Spleen (tissue), 11 donors: Measurements from ENCODE around the gene SPC24. TPM values are rescaled to one million over a fixed set of nuclear protein-coding genes. Genes with fewer than 3 reads are reported as not detected.

Source experiments
- DNase-seq: peaks from one replicate; pipeline ENCODE4 v3.0.0-alpha.2; 2020
- H3K27ac ChIP-seq, 8 donors: fragments of 200-600 bp; sonication (generic) in 7 of 8; 1 replicate in 4 of 8; 2 replicates in 4 of 8; pipeline versions ENCODE4 v1.5.0 to v1.8.0; 2016 to 2021; ENCODE audit warnings: inconsistent platforms in 4 of 8, mild to moderate bottlenecking in 4 of 8, moderate library complexity in 1 of 8
- H3K27me3 ChIP-seq, 7 donors: fragments of 200-600 bp; sonication (generic) in 6 of 7; replicated peaks in 1 of 7; 1 replicate in 4 of 7; 2 replicates in 3 of 7; pipeline versions ENCODE4 v1.5.0 to v1.8.0; 2016 to 2021; ENCODE audit warnings: inconsistent platforms in 3 of 7, mild to moderate bottlenecking in 1 of 7
- H3K36me3 ChIP-seq, 6 donors: fragments of 200-600 bp; sonication (generic) in 5 of 6; 1 replicate in 4 of 6; 2 replicates in 2 of 6; pipeline versions ENCODE4 v1.5.0 to v1.8.0; 2016 to 2021; ENCODE audit warnings: inconsistent platforms in 2 of 6
- H3K4me1 ChIP-seq, 6 donors: fragments of 200-600 bp; sonication (generic) in 5 of 6; 1 replicate in 3 of 6; 2 replicates in 3 of 6; pipeline versions ENCODE4 v1.5.0 to v1.8.0; 2016 to 2021; ENCODE audit warnings: inconsistent platforms in 3 of 6
- H3K4me3 ChIP-seq, 8 donors: fragments of 200-600 bp; sonication (generic) in 7 of 8; 1 replicate in 4 of 8; 2 replicates in 4 of 8; pipeline versions ENCODE4 v1.5.0 to v1.8.0; 2016 to 2021; ENCODE audit warnings: inconsistent platforms in 4 of 8, mild to moderate bottlenecking in 4 of 8, moderate library complexity in 2 of 8
- H3K9me3 ChIP-seq, 8 donors: fragments of 200-600 bp; sonication (generic) in 7 of 8; 1 replicate in 4 of 8; 2 replicates in 4 of 8; pipeline versions ENCODE4 v1.5.0 to v1.8.0; 2016 to 2021; ENCODE audit warnings: inconsistent platforms in 4 of 8
- CTCF ChIP-seq, 11 experiments: fragments of 200-600 bp in 7 of 11; fragments of 450-650 bp in 4 of 11; sonication (generic) in 4 of 11; IDR thresholded peaks in 8 of 11; conservative IDR thresholded peaks in 3 of 11; 1 replicate in 7 of 11; 2 replicates in 4 of 11; pipeline versions ENCODE4 v1.4.0 to v1.8.0; 2016 to 2021; ENCODE audit warnings: antibody characterized with exemption in 11 of 11, inconsistent platforms in 4 of 11, mild to moderate bottlenecking in 1 of 11
- POLR2A ChIP-seq, 3 donors: fragments of 450-650 bp; IDR thresholded peaks; one replicate each; pipeline ENCODE4 v1.5.1; 2017; ENCODE audit warnings: antibody characterized with exemption in 3 of 3, mild to moderate bottlenecking in 1 of 3
- POLR2AphosphoS5 ChIP-seq, 3 donors: sonication (generic); formaldehyde crosslinking; IDR thresholded peaks; one replicate each; pipeline ENCODE4 v1.5.1; 2017; ENCODE audit warnings: antibody characterized with exemption in 3 of 3
- WGBS, 5 donors: extraction: QIAGEN DNeasy Blood & Tissue Kit in 3 of 5; methylation state at CpG; one replicate each; pipeline versions ENCODE4 v1.1.5 to v1.1.7; 2013 to 2018; 5-methylcytosine and 5-hydroxymethylcytosine counted together
- intact Hi-C: fragments of 100-400 bp; cut with DNase I; formaldehyde crosslinking; loops from one replicate; pipeline ENCODE4 v1.15.0; 2023; ENCODE audit warnings: low total_unique reads
- polyA plus RNA-seq, 3 donors: library from polyadenylated mRNA; stranded (reverse); fragments of 200-250 nt; gene quantifications; one replicate each; pipeline ENCODE4 v1.2.1, GENCODE V29; 2013
- total RNA-seq, 7 donors: library from RNA; depleted of rRNA in 3 of 7; stranded (reverse); fragments of >200 nt in 3 of 7; fragmentation: NEBNext Ultra II Directional in 4 of 7; extraction: Animal tissue kit (Norgen Biotek cat#: 25700) in 4 of 7; gene quantifications; one replicate each; pipeline versions ENCODE4 v1.1.0 to v1.2.1, GENCODE V29; 2016 to 2021
- donor health status: healthy with polysubstance abuse.
- donor health status: DM: no; HTN: no; CAD: no; lungs with moderate emphysema.
- donor health status: DM: no; HTN: no; CAD: no.
- donor health status: Bipolar disorder and iron deficiency.
- donor health status: healthy.
- donor health status: DM: no; HTN: no; CAD: no.
- donor health status: DM: yes; HTN: yes; CAD: no.

SPC24 gene
- total and polyA plus RNA-seq, 10 donors: 1.7 to 9.7 (median 3.7) TPM

- peak; percentile 77 for DNase-seq
- Histone ChIP-seq H3K4me3 (peak overlapping the region in 1 of 8 donors; percentile 60), H3K4me1 (peaks cover 27 to 73% (median 53%) of the 10 kb centered on the region in 6 donors)
Measured at GRCh38 chr19:11138601-11139300, 16.8 kb downstream of the SPC24 start.

DNA sequence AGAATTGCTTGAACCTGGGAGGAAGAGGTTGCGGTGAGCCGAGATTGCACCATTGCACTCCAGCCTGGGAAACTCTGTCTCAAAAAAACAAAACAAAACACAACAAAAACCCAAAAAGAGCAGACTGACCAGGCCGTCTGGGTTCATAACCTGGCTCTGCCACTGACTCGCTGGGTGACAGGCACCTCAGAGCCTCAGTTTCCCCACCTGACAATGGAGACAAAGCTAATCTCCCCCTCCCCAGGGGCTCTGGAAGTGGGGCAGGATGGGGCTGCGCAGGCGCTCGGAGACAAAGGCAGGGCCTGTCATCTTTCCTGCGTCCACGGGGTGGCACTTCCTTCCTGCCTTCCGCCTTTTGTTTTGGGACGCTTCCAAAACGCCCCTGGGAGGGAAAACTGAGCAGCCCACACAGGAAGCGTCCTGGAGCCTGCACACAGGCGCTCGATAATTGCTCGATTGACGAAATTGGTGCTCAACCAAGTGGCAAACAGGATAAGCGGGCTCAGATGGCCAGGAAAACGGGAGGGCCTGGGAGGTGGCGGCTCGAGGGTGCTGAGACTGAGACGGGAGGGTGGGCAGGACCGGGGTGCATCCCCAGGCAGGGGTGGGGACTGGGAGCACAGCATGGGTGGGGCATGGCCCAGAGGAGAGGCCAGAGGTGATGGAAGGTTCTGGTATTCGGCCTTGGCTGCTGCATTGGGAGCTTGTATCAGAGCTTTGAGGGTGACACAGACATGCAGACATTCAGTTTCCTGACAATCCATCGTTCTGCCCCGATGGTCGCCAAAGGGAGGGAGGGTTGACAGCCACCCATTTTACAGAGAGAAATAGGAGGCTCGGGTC lies 17.8 kb downstream of the SPC24 start:
- Histone ChIP-seq H3K4me3 (peak overlapping the region in 4 of 8 donors; percentile 24 to 60 (median 26)), H3K4me1 (peaks cover 20 to 63% (median 44%) of the 10 kb centered on the region in 6 donors), H3K27ac (peak overlapping the region; percentile 45 to 95 (median 77)), H3K9me3 (no peaks in the 10 kb centered on the region), H3K27me3 (peaks cover 0 to 45% (median 0%) of the 10 kb centered on the region in 7 donors), H3K36me3 (peaks cover 0 to 20% (median 2%) of the 10 kb centered on the region in 6 donors)
- intact Hi-C loops: loop anchor here (5.0 kb wide), 1 partner anchor 70 kb away; no protein-coding TSS in a partner anchor
- WGBS, 5 donors: 6 to 12% (median 10%) methylated on average over 22 to 28 of the region's 28 CpGs
- TF ChIP-seq POLR2AphosphoS5 (IDR thresholded peaks at IDR 0.05) (peak; percentile 67 to 81 (median 75)), POLR2A (IDR thresholded peaks at IDR 0.05) (no peak), CTCF (IDR thresholded peaks at IDR 0.05 in 8 of 11, conservative IDR thresholded peaks at IDR 0.05 in 3 of 11) (peak; percentile 41 to 83 (median 69))
- DNase-seq: peak; percentile 84

More at GRCh38 chr19:11138601-11139300, 16.8 kb downstream of the SPC24 start:
- Histone ChIP-seq H3K36me3 (peaks cover 0 to 10% (median 0%) of the 10 kb centered on the region in 6 donors), H3K27ac (peak overlapping the region; percentile 45 to 95 (median 77)), H3K27me3 (peaks cover 0 to 48% (median 0%) of the 10 kb centered on the region in 7 donors), H3K9me3 (no peaks in the 10 kb centered on the region)
- 27 to 43% (median 34%) methylated on average over 9 to 13 of the region's 13 CpGs for WGBS, 5 donors
- peak; percentile 39 to 82 (median 80) for TF ChIP-seq POLR2AphosphoS5 (IDR thresholded peaks at IDR 0.05)
- no peak for TF ChIP-seq CTCF (IDR thresholded peaks at IDR 0.05 in 8 of 11, conservative IDR thresholded peaks at IDR 0.05 in 3 of 11)
- TF ChIP-seq POLR2A (IDR thresholded peaks at IDR 0.05): no peak
- intact Hi-C loops: loop anchor here (5.0 kb wide), 1 partner anchor 69 kb away; no protein-coding TSS in a partner anchor

DNA sequence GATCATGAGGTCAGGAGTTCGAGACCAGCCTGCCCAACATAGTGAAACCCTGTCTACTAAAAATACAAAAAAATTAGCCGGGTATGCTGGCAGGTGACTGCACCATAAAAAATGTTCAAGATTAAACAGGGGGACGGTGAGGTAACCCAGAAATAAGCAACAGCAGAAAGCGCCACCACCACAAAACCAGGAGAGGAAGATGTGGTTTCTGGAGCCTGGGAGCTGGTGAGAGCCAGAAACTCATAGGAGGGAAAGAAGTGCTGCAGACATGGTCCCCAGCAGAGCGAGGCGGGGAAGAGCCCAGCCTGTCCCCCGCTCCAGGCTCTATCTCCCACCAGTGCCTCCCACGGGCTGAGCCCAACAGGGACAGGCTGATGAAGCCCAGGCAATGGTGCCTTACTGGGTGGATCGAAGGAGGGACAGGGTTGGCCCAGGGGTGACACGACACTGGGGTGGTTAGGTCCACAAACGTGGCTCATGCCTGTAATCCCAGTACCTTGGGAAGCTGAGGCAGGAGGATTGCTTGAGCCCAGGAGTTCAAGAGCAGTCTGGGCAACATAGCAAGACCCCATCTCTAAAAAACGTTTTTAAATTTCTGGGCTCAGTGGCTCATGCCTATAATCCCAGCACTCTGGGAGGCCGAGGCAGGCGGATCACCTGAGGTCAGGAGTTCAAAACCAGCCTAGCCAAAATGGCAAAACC lies 19.0 kb downstream of the SPC24 start:
- peaks cover 0 to 32% (median 9%) of the 10 kb centered on the region in 6 donors for H3K36me3 ChIP-seq

More for the DNA sequence above, 19.0 kb downstream of the SPC24 start:
- Histone ChIP-seq H3K4me1 (peaks cover 13 to 51% (median 34%) of the 10 kb centered on the region in 6 donors), H3K4me3 (no peak overlapping the region), H3K27me3 (peaks cover 0 to 33% (median 0%) of the 10 kb centered on the region in 7 donors), H3K9me3 (no peaks in the 10 kb centered on the region), H3K27ac (peak overlapping the region in 6 of 8 donors; percentile 45 to 95 (median 78))
- intact Hi-C loops: loop anchor here (5.0 kb wide), 1 partner anchor 71 kb away; no protein-coding TSS in a partner anchor
- TF ChIP-seq CTCF (IDR thresholded peaks at IDR 0.05 in 8 of 11, conservative IDR thresholded peaks at IDR 0.05 in 3 of 11) (no peak), POLR2AphosphoS5 (IDR thresholded peaks at IDR 0.05) (peak in 1 of 3 donors; percentile 23), POLR2A (IDR thresholded peaks at IDR 0.05) (no peak)
- WGBS, 5 donors: 63 to 75% (median 69%) methylated on average over 14 of the region's 14 CpGs
- no peak for DNase-seq
